Mesenchymal stem cell (in vitro differentiated cells and primary cell): Measurements from ENCODE around the gene RBBP6.

Source experiments
- DNase-seq: peaks from one replicate; pipeline ENCODE4 v3.0.0-alpha.2; 2013
- H2AFZ ChIP-seq: one replicate; pipeline ENCODE4 v1.6.1; 2013; ENCODE audit warnings: low read depth, mild to moderate bottlenecking, control low read depth, inconsistent platforms, low read length, moderate library complexity
- H2AK5ac ChIP-seq: 2 replicates; pipeline ENCODE4 v1.6.1; 2013; ENCODE audit warnings: low read length, moderate library complexity, mild to moderate bottlenecking, inconsistent platforms; ENCODE audit not compliant: severe bottlenecking
- H2BK120ac ChIP-seq: one replicate; pipeline ENCODE4 v1.6.1; 2013; ENCODE audit warnings: low read depth, mild to moderate bottlenecking, inconsistent platforms, low read length, moderate library complexity
- H2BK12ac ChIP-seq, 2 experiments: one replicate each; pipeline ENCODE4 v1.6.1; 2013; ENCODE audit warnings: inconsistent platforms in 2 of 2, low read length in 2 of 2, mild to moderate bottlenecking in 2 of 2, moderate library complexity in 2 of 2, control low read depth in 1 of 2
- H2BK15ac ChIP-seq: one replicate; pipeline ENCODE4 v1.6.1; 2013; ENCODE audit warnings: mild to moderate bottlenecking, low read depth, inconsistent platforms; ENCODE audit not compliant: poor library complexity, severe bottlenecking
- H2BK5ac ChIP-seq: 2 replicates; pipeline ENCODE4 v1.6.1; 2013; ENCODE audit warnings: low read depth, mild to moderate bottlenecking, low read length, control low read depth, inconsistent platforms; ENCODE audit not compliant: poor library complexity, severe bottlenecking
- H3K14ac ChIP-seq, 2 experiments: one replicate each; pipeline ENCODE4 v1.6.1; 2013; ENCODE audit warnings: inconsistent platforms in 2 of 2, low read length in 2 of 2, control low read depth in 1 of 2, mild to moderate bottlenecking in 1 of 2, moderate library complexity in 1 of 2
- H3K18ac ChIP-seq, 2 experiments: one replicate each; pipeline ENCODE4 v1.6.1; 2013; ENCODE audit warnings: inconsistent platforms in 2 of 2, low read length in 2 of 2, control low read depth in 1 of 2, low read depth in 1 of 2, mild to moderate bottlenecking in 1 of 2
- H3K23ac ChIP-seq, 2 experiments: one replicate each; pipeline ENCODE4 v1.6.1; 2013; ENCODE audit warnings: inconsistent platforms in 2 of 2, low read length in 2 of 2, mild to moderate bottlenecking in 2 of 2, moderate library complexity in 2 of 2, control low read depth in 1 of 2
- H3K27ac ChIP-seq: 2 replicates; pipeline ENCODE4 v1.5.1; 2013; ENCODE audit warnings: mild to moderate bottlenecking, moderate library complexity, low read length, control low read depth, inconsistent platforms; ENCODE audit not compliant: poor library complexity, severe bottlenecking
- H3K27me3 ChIP-seq, 2 experiments: 2 replicates each; pipeline versions ENCODE4 v1.6.1 to v1.7.0; 2013; ENCODE audit warnings: low read length in 2 of 2, mild to moderate bottlenecking in 2 of 2, moderate library complexity in 2 of 2, control low read depth in 1 of 2, inconsistent platforms in 1 of 2; ENCODE audit not compliant: control insufficient read depth in 1 of 2, insufficient read depth in 1 of 2
- H3K36me3 ChIP-seq, 2 experiments: 2 replicates each; pipeline versions ENCODE4 v1.6.1 to v1.7.0; 2013; ENCODE audit warnings: low read length in 2 of 2, control low read depth in 1 of 2, inconsistent platforms in 1 of 2, low read depth in 1 of 2, mild to moderate bottlenecking in 1 of 2; ENCODE audit not compliant: insufficient read depth in 2 of 2, control insufficient read depth in 1 of 2
- H3K4ac ChIP-seq, 2 experiments: one replicate each; pipeline ENCODE4 v1.6.1; 2013; ENCODE audit warnings: inconsistent platforms in 2 of 2, low read length in 2 of 2, mild to moderate bottlenecking in 2 of 2, moderate library complexity in 2 of 2, control low read depth in 1 of 2, low read depth in 1 of 2
- H3K4me1 ChIP-seq: 2 replicates; pipeline ENCODE4 v1.6.1; 2013; ENCODE audit warnings: low read depth, low read length, control low read depth; ENCODE audit not compliant: control insufficient read depth, insufficient read depth
- H3K4me2 ChIP-seq: 2 replicates; pipeline ENCODE4 v1.6.1; 2013; ENCODE audit warnings: low read length, mild to moderate bottlenecking, inconsistent platforms; ENCODE audit not compliant: poor library complexity, severe bottlenecking
- H3K4me3 ChIP-seq, 2 experiments: 2 replicates each; pipeline versions ENCODE4 v1.5.1 to v1.7.0; 2013; ENCODE audit warnings: low read length in 2 of 2, mild to moderate bottlenecking in 2 of 2, control low read depth in 1 of 2, low read depth in 1 of 2; ENCODE audit not compliant: insufficient read depth in 1 of 2
- H3K79me1 ChIP-seq: replicated peaks from 2 replicates; pipeline ENCODE4 v1.6.1; 2013; ENCODE audit warnings: mild to moderate bottlenecking, control low read depth, low read length, inconsistent platforms; ENCODE audit not compliant: poor library complexity, severe bottlenecking
- H3K9ac ChIP-seq: 2 replicates; pipeline ENCODE4 v1.7.0; 2013; ENCODE audit warnings: mild to moderate bottlenecking, low read length, moderate library complexity
- H3K9me3 ChIP-seq: 2 replicates; pipeline ENCODE4 v1.7.0; 2013; ENCODE audit warnings: mild to moderate bottlenecking, low read length; ENCODE audit not compliant: control insufficient read depth
- H4K8ac ChIP-seq: one replicate; pipeline ENCODE4 v1.6.1; 2013; ENCODE audit warnings: inconsistent platforms, mild to moderate bottlenecking, low read length, moderate library complexity
- H4K91ac ChIP-seq: one replicate; pipeline ENCODE4 v1.6.1; 2013; ENCODE audit warnings: mild to moderate bottlenecking, low read length, inconsistent platforms
- WGBS: methylation state at CpG from one replicate; pipeline ENCODE4 v1.1.7; 2013; ENCODE audit warnings: mixed read lengths; 5-methylcytosine and 5-hydroxymethylcytosine counted together

The RBBP6 gene

DNA sequence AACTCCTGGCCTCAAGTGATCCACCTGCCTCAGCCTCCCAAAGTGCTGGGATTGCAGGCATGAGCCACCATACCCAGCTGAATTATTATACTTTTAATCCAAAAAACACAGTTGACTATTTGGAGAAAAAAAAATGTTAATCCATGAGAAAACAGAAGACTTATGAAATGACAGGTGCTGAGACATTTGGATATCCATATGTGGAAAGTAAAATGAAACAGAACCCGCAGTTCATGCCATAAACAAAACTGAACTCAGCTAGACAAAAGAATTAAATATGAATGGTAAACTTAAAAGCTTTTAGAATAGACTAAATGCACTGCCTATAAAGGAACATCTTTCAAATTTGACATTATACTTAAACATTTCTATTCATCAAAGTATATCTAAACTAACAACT, 8.2 kb upstream of the RBBP6 start:
- no peaks in the 10 kb centered on the region for H3K36me3 ChIP-seq
- no peak overlapping the region for H3K9ac ChIP-seq
- no peak overlapping the region for H3K4me2 ChIP-seq
- H3K27me3 ChIP-seq, result no peaks in the 10 kb centered on the region
- no peak overlapping the region for H3K27ac ChIP-seq
- H2AFZ ChIP-seq, result no peak overlapping the region
- no peaks in the 10 kb centered on the region for H3K9me3 ChIP-seq
- no peaks in the 10 kb centered on the region for H3K79me1 ChIP-seq
- no peak overlapping the region for H3K4ac ChIP-seq
- no peak overlapping the region for H3K4me3 ChIP-seq
- no peak overlapping the region for H4K8ac ChIP-seq
- no peak overlapping the region for H3K14ac ChIP-seq
- H4K91ac ChIP-seq, result no peak overlapping the region
- H3K18ac ChIP-seq, result no peak overlapping the region
- WGBS, result 100% methylated on average over 1 of the region's 1 CpG
- no peaks in the 10 kb centered on the region for H3K4me1 ChIP-seq
- no peak for DNase-seq
- H2AK5ac ChIP-seq, result no peak overlapping the region
- no peak overlapping the region for H2BK12ac ChIP-seq
- no peak overlapping the region for H2BK15ac ChIP-seq
- no peak overlapping the region for H3K23ac ChIP-seq
- H2BK120ac ChIP-seq, result no peak overlapping the region
- H2BK5ac ChIP-seq, result no peak overlapping the region

DNA sequence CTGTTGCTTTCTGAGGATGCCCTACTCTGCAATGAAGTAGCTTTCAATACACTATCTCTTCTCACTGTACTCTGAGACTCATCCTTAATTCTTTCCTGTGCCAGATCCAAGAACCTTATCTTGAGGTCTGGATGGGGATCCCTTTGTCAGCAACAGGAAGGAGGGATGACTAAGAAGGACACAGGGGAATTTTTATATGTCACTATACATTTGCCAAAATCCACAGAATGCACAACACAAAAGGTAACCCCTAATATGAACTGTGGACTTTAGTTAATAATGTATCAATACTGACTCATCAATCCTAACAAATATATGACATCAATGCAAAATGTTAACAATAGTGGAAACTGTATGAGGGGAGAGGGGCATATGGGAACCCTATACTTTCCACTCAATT, 4.7 kb upstream of the RBBP6 start:
- Histone ChIP-seq H3K27me3 (no peaks in the 10 kb centered on the region), H3K36me3 (no peaks in the 10 kb centered on the region), H3K14ac (no peak overlapping the region), H3K27ac (no peak overlapping the region), H2BK12ac (no peak overlapping the region), H2AK5ac (no peak overlapping the region), H3K9ac (no peak overlapping the region), H2BK120ac (no peak overlapping the region), H3K79me1 (no peaks in the 10 kb centered on the region), H3K23ac (no peak overlapping the region), H4K91ac (no peak overlapping the region), H2BK15ac (no peak overlapping the region), H3K9me3 (no peaks in the 10 kb centered on the region), H3K4me2 (no peak overlapping the region), H3K4me1 (peaks cover 2% of the 10 kb centered on the region), H2BK5ac (no peak overlapping the region), H4K8ac (no peak overlapping the region), H3K4ac (no peak overlapping the region), H3K18ac (no peak overlapping the region), H3K4me3 (no peak overlapping the region), H2AFZ (no peak overlapping the region)
- no peak for DNase-seq

DNA sequence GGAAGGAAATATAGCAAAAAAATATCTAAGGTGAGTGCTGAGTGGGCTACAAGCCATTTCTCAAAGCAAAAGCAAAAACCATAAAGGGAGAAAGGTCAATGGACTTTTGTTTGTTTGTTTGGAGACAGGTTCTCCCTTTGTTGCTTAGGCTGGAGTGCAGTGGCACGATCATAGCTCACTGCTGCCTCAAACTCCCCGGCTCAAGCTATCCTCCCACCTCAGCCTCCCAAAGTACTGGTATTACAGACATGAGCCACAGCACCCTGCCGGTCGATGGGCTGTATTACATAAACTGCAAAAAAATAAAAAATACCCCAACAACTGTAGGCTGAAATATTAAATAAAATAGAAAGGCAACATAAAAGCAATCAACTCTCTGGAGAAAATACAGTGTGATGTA, 3.5 kb upstream of the RBBP6 start:
- Histone ChIP-seq H3K36me3 (no peaks in the 10 kb centered on the region), H3K14ac (no peak overlapping the region), H2BK15ac (no peak overlapping the region), H4K8ac (no peak overlapping the region), H2AK5ac (no peak overlapping the region), H4K91ac (no peak overlapping the region), H3K27me3 (no peaks in the 10 kb centered on the region), H2BK5ac (no peak overlapping the region), H3K23ac (no peak overlapping the region), H3K9ac (no peak overlapping the region), H3K4ac (no peak overlapping the region), H2BK120ac (no peak overlapping the region), H2BK12ac (no peak overlapping the region), H3K18ac (no peak overlapping the region), H2AFZ (no peak overlapping the region), H3K79me1 (no peaks in the 10 kb centered on the region), H3K4me3 (no peak overlapping the region), H3K27ac (no peak overlapping the region), H3K9me3 (no peaks in the 10 kb centered on the region), H3K4me1 (peaks cover 2% of the 10 kb centered on the region), H3K4me2 (no peak overlapping the region)
- WGBS, result 100% methylated on average over 2 of the region's 4 CpGs
- DNase-seq, result no peak

DNA sequence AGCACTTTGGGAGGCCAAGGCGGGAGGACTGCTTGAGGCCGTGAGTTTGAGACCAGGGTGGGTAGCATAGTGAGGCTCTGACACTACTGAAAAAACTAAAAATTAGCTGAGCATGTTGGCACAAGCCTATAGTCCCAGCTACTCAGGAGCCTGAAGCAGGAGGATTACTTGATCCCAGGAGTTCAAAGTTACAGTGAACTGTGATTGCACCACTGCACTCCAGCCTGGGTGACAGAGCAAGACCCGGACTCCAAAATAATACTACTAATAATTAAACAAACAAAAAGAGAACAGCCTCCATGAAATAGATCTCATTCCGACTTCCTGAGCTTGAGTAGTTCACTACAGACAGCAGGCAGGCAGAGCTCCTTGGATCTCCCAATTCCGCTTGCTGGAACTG, 2.7 kb upstream of the RBBP6 start:
- Histone ChIP-seq H3K23ac (no peak overlapping the region), H3K27me3 (no peaks in the 10 kb centered on the region), H3K14ac (no peak overlapping the region), H2AFZ (no peak overlapping the region), H4K91ac (no peak overlapping the region), H2BK12ac (no peak overlapping the region), H2BK15ac (no peak overlapping the region), H3K4me3 (no peak overlapping the region), H4K8ac (no peak overlapping the region), H3K18ac (no peak overlapping the region), H3K36me3 (no peaks in the 10 kb centered on the region), H3K9me3 (no peaks in the 10 kb centered on the region), H3K4ac (no peak overlapping the region), H3K79me1 (no peaks in the 10 kb centered on the region), H3K4me2 (no peak overlapping the region), H2BK120ac (no peak overlapping the region), H3K9ac (no peak overlapping the region), H2AK5ac (no peak overlapping the region), H2BK5ac (no peak overlapping the region), H3K27ac (no peak overlapping the region), H3K4me1 (peaks cover 2% of the 10 kb centered on the region)
- WGBS, result 90% methylated on average over 5 of the region's 5 CpGs
- DNase-seq, result no peak
